Ishikawa (cell line): ENCODE results near the gene C4A.

Experiments used
- EP300 ChIP-seq: IDR thresholded peaks from 2 replicates; pipeline ENCODE4 v1.6.1; 2012; ENCODE audit warnings: borderline replicate concordance
- TAF1 ChIP-seq: IDR thresholded peaks from 2 replicates; pipeline ENCODE4 v1.6.1; 2012; ENCODE audit warnings: low read depth, mild to moderate bottlenecking
- YY1 ChIP-seq: IDR thresholded peaks from 2 replicates; pipeline ENCODE4 v1.6.1; 2012; ENCODE audit warnings: low read depth
- TF ChIP-seq, protein P1 (sequence below): IDR thresholded peaks from 2 replicates; pipeline ENCODE4 v1.6.1; 2012; ENCODE audit warnings: low read depth, mild to moderate bottlenecking

DNA sequence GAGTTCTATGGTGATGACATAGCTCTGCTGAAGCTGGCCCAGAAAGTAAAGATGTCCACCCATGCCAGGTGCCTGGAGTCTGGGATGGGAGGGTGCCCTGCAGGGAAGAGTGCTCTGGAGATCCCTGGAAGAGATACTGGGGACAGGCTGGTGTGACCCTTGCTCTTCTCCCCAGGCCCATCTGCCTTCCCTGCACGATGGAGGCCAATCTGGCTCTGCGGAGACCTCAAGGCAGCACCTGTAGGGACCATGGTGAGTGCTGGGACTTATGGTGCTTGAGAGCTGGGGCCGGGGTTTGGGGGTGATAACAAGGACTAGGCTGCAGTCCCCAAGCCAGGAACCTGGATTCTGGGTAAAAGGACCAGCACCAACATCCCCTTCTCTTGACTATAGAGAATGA lies 38.1 kb upstream of the C4A start:
- TF ChIP-seq EP300, result no peak
- no peak for TF ChIP-seq YY1
- TF ChIP-seq, protein P1, sequence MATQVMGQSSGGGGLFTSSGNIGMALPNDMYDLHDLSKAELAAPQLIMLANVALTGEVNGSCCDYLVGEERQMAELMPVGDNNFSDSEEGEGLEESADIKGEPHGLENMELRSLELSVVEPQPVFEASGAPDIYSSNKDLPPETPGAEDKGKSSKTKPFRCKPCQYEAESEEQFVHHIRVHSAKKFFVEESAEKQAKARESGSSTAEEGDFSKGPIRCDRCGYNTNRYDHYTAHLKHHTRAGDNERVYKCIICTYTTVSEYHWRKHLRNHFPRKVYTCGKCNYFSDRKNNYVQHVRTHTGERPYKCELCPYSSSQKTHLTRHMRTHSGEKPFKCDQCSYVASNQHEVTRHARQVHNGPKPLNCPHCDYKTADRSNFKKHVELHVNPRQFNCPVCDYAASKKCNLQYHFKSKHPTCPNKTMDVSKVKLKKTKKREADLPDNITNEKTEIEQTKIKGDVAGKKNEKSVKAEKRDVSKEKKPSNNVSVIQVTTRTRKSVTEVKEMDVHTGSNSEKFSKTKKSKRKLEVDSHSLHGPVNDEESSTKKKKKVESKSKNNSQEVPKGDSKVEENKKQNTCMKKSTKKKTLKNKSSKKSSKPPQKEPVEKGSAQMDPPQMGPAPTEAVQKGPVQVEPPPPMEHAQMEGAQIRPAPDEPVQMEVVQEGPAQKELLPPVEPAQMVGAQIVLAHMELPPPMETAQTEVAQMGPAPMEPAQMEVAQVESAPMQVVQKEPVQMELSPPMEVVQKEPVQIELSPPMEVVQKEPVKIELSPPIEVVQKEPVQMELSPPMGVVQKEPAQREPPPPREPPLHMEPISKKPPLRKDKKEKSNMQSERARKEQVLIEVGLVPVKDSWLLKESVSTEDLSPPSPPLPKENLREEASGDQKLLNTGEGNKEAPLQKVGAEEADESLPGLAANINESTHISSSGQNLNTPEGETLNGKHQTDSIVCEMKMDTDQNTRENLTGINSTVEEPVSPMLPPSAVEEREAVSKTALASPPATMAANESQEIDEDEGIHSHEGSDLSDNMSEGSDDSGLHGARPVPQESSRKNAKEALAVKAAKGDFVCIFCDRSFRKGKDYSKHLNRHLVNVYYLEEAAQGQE, result no peak
- no peak for TF ChIP-seq TAF1
